Measurements from ENCODE around the gene THAP7.

Gene THAP7

GRCh38 chr22:20959578-20960461 lies 42.1 kb downstream of the THAP7 start:
- H3K4me1 ChIP-seq (ENCODE audit: control insufficient read depth, insufficient read depth, low read length), result peaks cover 3% of the 10 kb centered on the region; the same call in 1 of the 2 replicates
- no peaks in the 10 kb centered on the region for H3K36me3 ChIP-seq (ENCODE audit: control insufficient read depth, insufficient read depth, low read length)
- peaks cover 13% of the 10 kb centered on the region for H3K27me3 ChIP-seq (ENCODE audit: control insufficient read depth, insufficient read depth, low read length)
- H3K9me3 ChIP-seq (ENCODE audit: control insufficient read depth, insufficient read depth, low read length), result no peaks in the 10 kb centered on the region
- WGBS (ENCODE audit: insufficient coverage, insufficient read length), result no CpG with 5 or more reads among the region's 20 CpGs
- DNase-seq (ENCODE audit: low read depth, low spot score), result no peak
- H3K27ac ChIP-seq (ENCODE audit: low read length), result no peak overlapping the region
- H3K4me3 ChIP-seq (ENCODE audit: low read length), result no peak overlapping the region

GRCh38 chr22:20957683-20958431 lies 44.1 kb downstream of the THAP7 start:
- peak overlapping the region; percentile 71 for H3K4me3 ChIP-seq (ENCODE audit: low read length)
- DNase-seq (ENCODE audit: low read depth, low spot score), result no peak

GRCh38 chr22:20957102-20957682 lies 44.7 kb downstream of the THAP7 start:
- Histone ChIP-seq H3K36me3 (ENCODE audit: control insufficient read depth, insufficient read depth, low read length) (0 out of 2 replicates have a peak, but pooled peaks cover 2% of the 10 kb centered on the region), H3K4me3 (ENCODE audit: low read length) (peak overlapping the region; percentile 71), H3K27me3 (ENCODE audit: control insufficient read depth, insufficient read depth, low read length) (no peaks in the 10 kb centered on the region), H3K4me1 (ENCODE audit: control insufficient read depth, insufficient read depth, low read length) (peaks cover 3% of the 10 kb centered on the region; the same call in 1 of the 2 replicates), H3K27ac (ENCODE audit: low read length) (no peak overlapping the region), H3K9me3 (ENCODE audit: control insufficient read depth, insufficient read depth, low read length) (no peaks in the 10 kb centered on the region)
- no peak for DNase-seq (ENCODE audit: low read depth, low spot score)
- no CpG with 5 or more reads among the region's 59 CpGs for WGBS (ENCODE audit: insufficient coverage, insufficient read length)

More at GRCh38 chr22:20957683-20958431, 44.1 kb downstream of the THAP7 start:
- WGBS (ENCODE audit: insufficient coverage, insufficient read length), result no CpG with 5 or more reads among the region's 32 CpGs
- Histone ChIP-seq H3K9me3 (ENCODE audit: control insufficient read depth, insufficient read depth, low read length) (no peaks in the 10 kb centered on the region), H3K27me3 (ENCODE audit: control insufficient read depth, insufficient read depth, low read length) (no peaks in the 10 kb centered on the region; the same call in 1 of the 2 replicates), H3K27ac (ENCODE audit: low read length) (no peak overlapping the region), H3K36me3 (ENCODE audit: control insufficient read depth, insufficient read depth, low read length) (no peaks in the 10 kb centered on the region), H3K4me1 (ENCODE audit: control insufficient read depth, insufficient read depth, low read length) (peaks cover 3% of the 10 kb centered on the region; the same call in 1 of the 2 replicates)

GRCh38 chr22:20956258-20957101 lies 45.4 kb downstream of the THAP7 start:
- H3K4me3 ChIP-seq (ENCODE audit: low read length), result peak overlapping the region; percentile 71; the same call in 1 of the 2 replicates
- no peaks in the 10 kb centered on the region for H3K9me3 ChIP-seq (ENCODE audit: control insufficient read depth, insufficient read depth, low read length)
- H3K27ac ChIP-seq (ENCODE audit: low read length), result no peak overlapping the region
- H3K4me1 ChIP-seq (ENCODE audit: control insufficient read depth, insufficient read depth, low read length), result peaks cover 3% of the 10 kb centered on the region; the same call in 1 of the 2 replicates
- no CpG with 5 or more reads among the region's 27 CpGs for WGBS (ENCODE audit: insufficient coverage, insufficient read length)
- H3K36me3 ChIP-seq (ENCODE audit: control insufficient read depth, insufficient read depth, low read length), result 0 out of 2 replicates have a peak, but pooled peaks cover 5% of the 10 kb centered on the region
- H3K27me3 ChIP-seq (ENCODE audit: control insufficient read depth, insufficient read depth, low read length), result no peaks in the 10 kb centered on the region
- peak; percentile 54 for DNase-seq (ENCODE audit: low read depth, low spot score)

GRCh38 chr22:20955548-20955947 lies 46.4 kb downstream of the THAP7 start:
- no peak for DNase-seq (ENCODE audit: low read depth, low spot score)
- WGBS (ENCODE audit: insufficient coverage, insufficient read length), result no CpG with 5 or more reads among the region's 7 CpGs
- peaks cover 3% of the 10 kb centered on the region; the same call in 1 of the 2 replicates for H3K4me1 ChIP-seq (ENCODE audit: control insufficient read depth, insufficient read depth, low read length)

GRCh38 chr22:20953668-20954500 lies 48.0 kb downstream of the THAP7 start:
- H3K36me3 ChIP-seq (ENCODE audit: control insufficient read depth, insufficient read depth, low read length), result peaks cover 18% of the 10 kb centered on the region; the same call in 1 of the 2 replicates
- peaks cover 3% of the 10 kb centered on the region; the same call in 1 of the 2 replicates for H3K4me1 ChIP-seq (ENCODE audit: control insufficient read depth, insufficient read depth, low read length)
- H3K9me3 ChIP-seq (ENCODE audit: control insufficient read depth, insufficient read depth, low read length), result no peaks in the 10 kb centered on the region
- no peak for DNase-seq (ENCODE audit: low read depth, low spot score)
- no peak overlapping the region for H3K4me3 ChIP-seq (ENCODE audit: low read length)
- no peaks in the 10 kb centered on the region for H3K27me3 ChIP-seq (ENCODE audit: control insufficient read depth, insufficient read depth, low read length)
- WGBS (ENCODE audit: insufficient coverage, insufficient read length), result no CpG with 5 or more reads among the region's 8 CpGs
- H3K27ac ChIP-seq (ENCODE audit: low read length), result no peak overlapping the region

More at GRCh38 chr22:20955548-20955947, 46.4 kb downstream of the THAP7 start:
- H3K4me3 ChIP-seq (ENCODE audit: low read length), result no peak overlapping the region
- H3K36me3 ChIP-seq (ENCODE audit: control insufficient read depth, insufficient read depth, low read length), result 0 out of 2 replicates have a peak, but pooled peaks cover 10% of the 10 kb centered on the region
- no peak overlapping the region for H3K27ac ChIP-seq (ENCODE audit: low read length)
- no peaks in the 10 kb centered on the region for H3K9me3 ChIP-seq (ENCODE audit: control insufficient read depth, insufficient read depth, low read length)
- no peaks in the 10 kb centered on the region for H3K27me3 ChIP-seq (ENCODE audit: control insufficient read depth, insufficient read depth, low read length)

- no peak for DNase-seq (ENCODE audit: low read depth, low spot score)
- Histone ChIP-seq H3K27ac (ENCODE audit: low read length) (no peak overlapping the region), H3K4me3 (ENCODE audit: low read length) (no peak overlapping the region), H3K36me3 (ENCODE audit: control insufficient read depth, insufficient read depth, low read length) (peaks cover 18% of the 10 kb centered on the region; the same call in 1 of the 2 replicates), H3K27me3 (ENCODE audit: control insufficient read depth, insufficient read depth, low read length) (no peaks in the 10 kb centered on the region), H3K9me3 (ENCODE audit: control insufficient read depth, insufficient read depth, low read length) (no peaks in the 10 kb centered on the region), H3K4me1 (ENCODE audit: control insufficient read depth, insufficient read depth, low read length) (peaks cover 3% of the 10 kb centered on the region; the same call in 1 of the 2 replicates)
- no CpG with 5 or more reads among the region's 3 CpGs for WGBS (ENCODE audit: insufficient coverage, insufficient read length)
These were observed 48.6 kb downstream of the THAP7 start for GRCh38 chr22:20953342-20953608.

GRCh38 chr22:20952544-20953341 lies 49.2 kb downstream of the THAP7 start:
- no peak for DNase-seq (ENCODE audit: low read depth, low spot score)
- H3K27me3 ChIP-seq (ENCODE audit: control insufficient read depth, insufficient read depth, low read length), result no peaks in the 10 kb centered on the region
- no peak overlapping the region for H3K4me3 ChIP-seq (ENCODE audit: low read length)
- H3K27ac ChIP-seq (ENCODE audit: low read length), result no peak overlapping the region
- no peaks in the 10 kb centered on the region for H3K9me3 ChIP-seq (ENCODE audit: control insufficient read depth, insufficient read depth, low read length)
- no CpG with 5 or more reads among the region's 13 CpGs for WGBS (ENCODE audit: insufficient coverage, insufficient read length)
- peaks cover 3% of the 10 kb centered on the region; the same call in 1 of the 2 replicates for H3K4me1 ChIP-seq (ENCODE audit: control insufficient read depth, insufficient read depth, low read length)
- H3K36me3 ChIP-seq (ENCODE audit: control insufficient read depth, insufficient read depth, low read length), result peaks cover 18% of the 10 kb centered on the region; the same call in 1 of the 2 replicates
